Mucosa of rectum (tissue), 2 donors: ENCODE measurements around the gene TMEM44.

Experiments
- H3K27ac ChIP-seq, 2 donors: one replicate each; pipeline ENCODE4 v1.7.0; 2013; ENCODE audit warnings: inconsistent platforms in 2 of 2, low read depth in 2 of 2, low read length in 2 of 2
- H3K27me3 ChIP-seq, 2 donors: one replicate each; pipeline ENCODE4 v1.7.0; 2013; ENCODE audit warnings: low read length in 2 of 2; ENCODE audit not compliant: control insufficient read depth in 2 of 2, insufficient read depth in 2 of 2
- H3K36me3 ChIP-seq, 2 donors: one replicate each; pipeline ENCODE4 v1.7.0; 2013; ENCODE audit warnings: low read length in 2 of 2; ENCODE audit not compliant: control insufficient read depth in 2 of 2, insufficient read depth in 2 of 2
- H3K4me1 ChIP-seq, 2 donors: one replicate each; pipeline ENCODE4 v1.7.0; 2013; ENCODE audit warnings: low read length in 2 of 2, mild to moderate bottlenecking in 1 of 2; ENCODE audit not compliant: control insufficient read depth in 2 of 2, insufficient read depth in 2 of 2
- H3K4me3 ChIP-seq, 2 donors: one replicate each; pipeline ENCODE4 v1.7.0; 2013; ENCODE audit warnings: low read length in 2 of 2
- H3K9ac ChIP-seq, 2 donors: one replicate each; pipeline ENCODE4 v1.7.0; 2013; ENCODE audit warnings: low read length in 2 of 2, low read depth in 1 of 2, mild to moderate bottlenecking in 1 of 2
- H3K9me3 ChIP-seq, 2 donors: one replicate each; pipeline ENCODE4 v1.7.0; 2013; ENCODE audit warnings: low read length in 2 of 2; ENCODE audit not compliant: control insufficient read depth in 2 of 2
- donor health status: healthy.
- donor health status: Normal muscosa, but diverticular disease.

Gene TMEM44, protein sequence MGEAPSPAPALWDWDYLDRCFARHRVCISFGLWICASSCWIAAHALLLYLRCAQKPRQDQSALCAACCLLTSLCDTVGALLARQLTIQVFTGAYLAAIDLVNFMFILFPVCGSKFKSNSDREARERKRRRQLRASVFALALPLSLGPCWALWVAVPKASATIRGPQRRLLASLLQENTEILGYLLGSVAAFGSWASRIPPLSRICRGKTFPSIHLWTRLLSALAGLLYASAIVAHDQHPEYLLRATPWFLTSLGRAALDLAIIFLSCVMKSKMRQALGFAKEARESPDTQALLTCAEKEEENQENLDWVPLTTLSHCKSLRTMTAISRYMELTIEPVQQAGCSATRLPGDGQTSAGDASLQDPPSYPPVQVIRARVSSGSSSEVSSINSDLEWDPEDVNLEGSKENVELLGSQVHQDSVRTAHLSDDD

GRCh38 chr3:194633349-194634004, at the start of gene TMEM44:
Gene TMEM44, minus strand, starts transcription at chr3:194633419. Its CDS starts 204 bp downstream, at chr3:194633215.
- peak within 1 kb of the TSS; percentile 88 to 94 for H3K27ac ChIP-seq
- peak within 1 kb of the TSS; percentile 78 to 81 for H3K4me3 ChIP-seq
- H3K27me3 ChIP-seq, result no peaks in the 10 kb centered on the region
- peaks cover 7 to 10% of the 10 kb centered on the region in 2 donors for H3K4me1 ChIP-seq
- H3K9ac ChIP-seq, result peak within 1 kb of the TSS; percentile 60 to 79
- peaks cover 8% of the 10 kb centered on the region in 2 donors for H3K36me3 ChIP-seq
- no peaks in the 10 kb centered on the region for H3K9me3 ChIP-seq

- Histone ChIP-seq H3K36me3 (no peaks in the 10 kb centered on the region), H3K4me3 (peak overlapping the region in 1 of 2 donors; percentile 20), H3K27ac (peak overlapping the region in 1 of 2 donors; percentile 19), H3K9ac (peak overlapping the region in 1 of 2 donors; percentile 22), H3K4me1 (peaks cover 23 to 24% of the 10 kb centered on the region in 2 donors), H3K27me3 (no peaks in the 10 kb centered on the region), H3K9me3 (no peaks in the 10 kb centered on the region)
Measured at GRCh38 chr3:194682694-194683310, 49.6 kb upstream of the TMEM44 start.

GRCh38 chr3:194682189-194682693, 49.0 kb upstream of the TMEM44 start:
- H3K4me3 ChIP-seq, result peak overlapping the region in 1 of 2 donors; percentile 20
- no peak overlapping the region for H3K9ac ChIP-seq
- H3K4me1 ChIP-seq, result peaks cover 17 to 20% of the 10 kb centered on the region in 2 donors
- H3K27ac ChIP-seq, result no peak overlapping the region
- H3K36me3 ChIP-seq, result no peaks in the 10 kb centered on the region
- no peaks in the 10 kb centered on the region for H3K27me3 ChIP-seq
- H3K9me3 ChIP-seq, result no peaks in the 10 kb centered on the region

GRCh38 chr3:194680888-194681615, 47.8 kb upstream of the TMEM44 start:
- no peak overlapping the region for H3K4me3 ChIP-seq
- H3K36me3 ChIP-seq, result no peaks in the 10 kb centered on the region
- H3K4me1 ChIP-seq, result peaks cover 10 to 16% of the 10 kb centered on the region in 2 donors
- H3K9ac ChIP-seq, result no peak overlapping the region
- H3K27me3 ChIP-seq, result no peaks in the 10 kb centered on the region
- H3K9me3 ChIP-seq, result no peaks in the 10 kb centered on the region
- no peak overlapping the region for H3K27ac ChIP-seq

GRCh38 chr3:194676471-194676870, 43.3 kb upstream of the TMEM44 start:
- H3K27me3 ChIP-seq, result no peaks in the 10 kb centered on the region
- H3K36me3 ChIP-seq, result no peaks in the 10 kb centered on the region
- no peaks in the 10 kb centered on the region for H3K9me3 ChIP-seq
- peaks cover 1 to 6% of the 10 kb centered on the region in 2 donors for H3K4me1 ChIP-seq
- no peak overlapping the region for H3K27ac ChIP-seq
- H3K9ac ChIP-seq, result no peak overlapping the region
- no peak overlapping the region for H3K4me3 ChIP-seq

DNA sequence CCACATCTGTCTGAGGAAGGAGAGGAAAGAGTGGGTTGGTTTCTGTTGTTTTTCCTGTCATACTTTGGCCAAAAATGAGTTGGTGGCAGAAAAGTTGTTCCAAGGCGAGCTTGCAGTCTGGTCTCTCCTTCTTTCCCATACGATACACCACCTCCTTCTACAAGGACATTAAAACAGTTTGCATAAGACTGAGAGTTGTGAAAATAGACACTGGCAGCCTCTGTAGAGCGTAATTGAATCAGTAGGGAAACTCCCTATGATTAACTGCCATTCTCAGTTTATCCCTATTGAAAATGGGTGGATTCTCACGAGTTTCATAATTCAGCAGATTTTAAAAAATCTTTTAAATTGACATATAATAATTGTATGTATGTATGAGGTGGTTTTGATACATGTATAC, 42.5 kb upstream of the TMEM44 start:
- H3K9ac ChIP-seq, result no peak overlapping the region
- H3K36me3 ChIP-seq, result no peaks in the 10 kb centered on the region
- no peaks in the 10 kb centered on the region for H3K9me3 ChIP-seq
- H3K4me3 ChIP-seq, result no peak overlapping the region
- peaks cover 9 to 14% of the 10 kb centered on the region in 2 donors for H3K4me1 ChIP-seq
- no peaks in the 10 kb centered on the region for H3K27me3 ChIP-seq
- H3K27ac ChIP-seq, result no peak overlapping the region

GRCh38 chr3:194675081-194675640, 41.9 kb upstream of the TMEM44 start:
- Histone ChIP-seq H3K27me3 (no peaks in the 10 kb centered on the region), H3K4me1 (peaks cover 13 to 14% of the 10 kb centered on the region in 2 donors), H3K4me3 (no peak overlapping the region), H3K9me3 (no peaks in the 10 kb centered on the region), H3K9ac (no peak overlapping the region), H3K27ac (no peak overlapping the region), H3K36me3 (no peaks in the 10 kb centered on the region)

- Histone ChIP-seq H3K9ac (no peak overlapping the region), H3K36me3 (peaks cover 2 to 7% of the 10 kb centered on the region in 2 donors), H3K4me3 (no peak overlapping the region), H3K27ac (no peak overlapping the region), H3K9me3 (no peaks in the 10 kb centered on the region), H3K27me3 (no peaks in the 10 kb centered on the region), H3K4me1 (peaks cover 13 to 14% of the 10 kb centered on the region in 2 donors)
Measured at GRCh38 chr3:194673761-194674160, 40.5 kb upstream of the TMEM44 start.

GRCh38 chr3:194672876-194673275, 39.7 kb upstream of the TMEM44 start:
- peak overlapping the region; percentile 78 to 83 for H3K9ac ChIP-seq

More at GRCh38 chr3:194672876-194673275, 39.7 kb upstream of the TMEM44 start:
- Histone ChIP-seq H3K9me3 (no peaks in the 10 kb centered on the region), H3K27me3 (no peaks in the 10 kb centered on the region), H3K4me1 (peaks cover 13 to 14% of the 10 kb centered on the region in 2 donors), H3K27ac (peak overlapping the region; percentile 83 to 86), H3K36me3 (peaks cover 7 to 9% of the 10 kb centered on the region in 2 donors), H3K4me3 (peak overlapping the region; percentile 93 to 100)
